Activated CD4-positive, alpha-beta T cell treated with anti-CD3 and anti-CD28 coated beads, Interleukin-2, amount 10 ng/mL, durations not matched to agents 7 days and 5 days (primary cell): ENCODE data around the gene KLHL2. TPM values are rescaled to one million over a fixed set of nuclear protein-coding genes. Genes with fewer than 3 reads are reported as not detected.

ENCODE experiments used
- CTCF ChIA-PET: fragments of 350-600 bp; sonication (Branson Sonifier 250); formaldehyde crosslinking; loops from one replicate; lab custom pipeline; 2021; ENCODE audit warnings: antibody characterized with exemption; lab: Charles Lee
- POLR2A ChIA-PET: fragments of 350-600 bp; sonication (Branson Sonifier 250); formaldehyde crosslinking; loops from one replicate; lab custom pipeline; 2021; ENCODE audit warnings: antibody characterized with exemption; lab: Charles Lee
- DNase-seq: peaks from one replicate; pipeline ENCODE4 v3.0.0-alpha.2; 2020
- H3K27ac Mint-ChIP-seq: one replicate; pipeline ENCODE4 v1.8.0; 2021; ENCODE audit warnings: mild to moderate bottlenecking, moderate library complexity, mixed read lengths
- H3K27me3 Mint-ChIP-seq: one replicate; pipeline ENCODE4 v1.8.0; 2021; ENCODE audit warnings: mixed read lengths
- H3K36me3 Mint-ChIP-seq: one replicate; pipeline ENCODE4 v1.8.0; 2021; ENCODE audit warnings: low read depth, mixed read lengths
- H3K4me1 Mint-ChIP-seq: one replicate; pipeline ENCODE4 v1.8.0; 2021; ENCODE audit warnings: mixed read lengths
- H3K4me3 Mint-ChIP-seq: one replicate; pipeline ENCODE4 v1.8.0; 2021; ENCODE audit warnings: mild to moderate bottlenecking, moderate library complexity, mixed read lengths
- H3K9me3 Mint-ChIP-seq: one replicate; pipeline ENCODE4 v1.8.0; 2021; ENCODE audit warnings: mixed read lengths
- total RNA-seq, 2 experiments: library from RNA; stranded (reverse); gene quantifications; one replicate each; pipeline ENCODE4 v1.2.3, GENCODE V29; 2021

The KLHL2 gene
- total RNA-seq, 2 experiments from 2014 or later = 27.3 to 30.1 TPM

GRCh38 chr4:165309456-165309855, 102.1 kb downstream of the KLHL2 start:
- no peaks in the 10 kb centered on the region for H3K27me3 Mint-ChIP-seq
- CTCF ChIA-PET = interaction anchor here (1.0 to 1.1 kb wide), 2 partner anchors 17 to 41 kb away, joined by 3 read pairs; no protein-coding TSS in a partner anchor
- peaks cover 40% of the 10 kb centered on the region for H3K36me3 Mint-ChIP-seq
- no peak overlapping the region for H3K4me3 Mint-ChIP-seq
- POLR2A ChIA-PET = no interaction called here
- no peaks in the 10 kb centered on the region for H3K9me3 Mint-ChIP-seq
- H3K27ac Mint-ChIP-seq = no peak overlapping the region
- no peaks in the 10 kb centered on the region for H3K4me1 Mint-ChIP-seq
- DNase-seq = no peak

- no peaks in the 10 kb centered on the region for H3K27me3 Mint-ChIP-seq
- peaks cover 43% of the 10 kb centered on the region for H3K36me3 Mint-ChIP-seq
- CTCF ChIA-PET = no interaction called here
- no peaks in the 10 kb centered on the region for H3K4me1 Mint-ChIP-seq
- no peak for DNase-seq
- H3K4me3 Mint-ChIP-seq = no peak overlapping the region
- no peaks in the 10 kb centered on the region for H3K9me3 Mint-ChIP-seq
- POLR2A ChIA-PET = no interaction called here
- H3K27ac Mint-ChIP-seq = no peak overlapping the region
Measured at GRCh38 chr4:165312506-165312905, 105.1 kb downstream of the KLHL2 start.

GRCh38 chr4:165319030-165319429, 111.7 kb downstream of the KLHL2 start:
- DNase-seq = no peak

GRCh38 chr4:165319509-165319908, 112.1 kb downstream of the KLHL2 start:
- POLR2A ChIA-PET = no interaction called here
- Mint-ChIP-seq H3K36me3 (peaks cover 36% of the 10 kb centered on the region), H3K4me1 (no peaks in the 10 kb centered on the region), H3K27me3 (no peaks in the 10 kb centered on the region), H3K9me3 (no peaks in the 10 kb centered on the region), H3K27ac (no peak overlapping the region), H3K4me3 (no peak overlapping the region)
- CTCF ChIA-PET = interaction anchor here (1.0 to 1.1 kb wide), 2 partner anchors 28 to 207 kb away, joined by 3 read pairs; partner anchors contain the start of gene TMEM192
- no peak for DNase-seq

More at GRCh38 chr4:165319030-165319429, 111.7 kb downstream of the KLHL2 start:
- H3K36me3 Mint-ChIP-seq = peaks cover 38% of the 10 kb centered on the region
- no peak overlapping the region for H3K4me3 Mint-ChIP-seq
- H3K27me3 Mint-ChIP-seq = no peaks in the 10 kb centered on the region
- ChIA-PET POLR2A (no interaction called here), CTCF (no interaction called here)
- no peak overlapping the region for H3K27ac Mint-ChIP-seq
- H3K4me1 Mint-ChIP-seq = no peaks in the 10 kb centered on the region
- no peaks in the 10 kb centered on the region for H3K9me3 Mint-ChIP-seq

- no peaks in the 10 kb centered on the region for H3K27me3 Mint-ChIP-seq
- CTCF ChIA-PET = interaction anchor here (2.6 kb wide), 1 partner anchor 193 kb away, joined by 12 read pairs; no protein-coding TSS in a partner anchor
- H3K36me3 Mint-ChIP-seq = peaks cover 27% of the 10 kb centered on the region
- no peak overlapping the region for H3K4me3 Mint-ChIP-seq
- DNase-seq = no peak
- POLR2A ChIA-PET = no interaction called here
- no peak overlapping the region for H3K27ac Mint-ChIP-seq
- no peaks in the 10 kb centered on the region for H3K4me1 Mint-ChIP-seq
- H3K9me3 Mint-ChIP-seq = no peaks in the 10 kb centered on the region
Measured at GRCh38 chr4:165324236-165324917, 117.0 kb downstream of the KLHL2 start.

GRCh38 chr4:165324918-165325304, 117.5 kb downstream of the KLHL2 start:
- peaks cover 23% of the 10 kb centered on the region for H3K36me3 Mint-ChIP-seq
- POLR2A ChIA-PET = no interaction called here
- no peak overlapping the region for H3K27ac Mint-ChIP-seq
- H3K9me3 Mint-ChIP-seq = no peaks in the 10 kb centered on the region
- H3K27me3 Mint-ChIP-seq = no peaks in the 10 kb centered on the region
- CTCF ChIA-PET = interaction anchor here (2.6 kb wide), 1 partner anchor 193 kb away, joined by 12 read pairs; no protein-coding TSS in a partner anchor
- H3K4me3 Mint-ChIP-seq = no peak overlapping the region
- DNase-seq = no peak
- H3K4me1 Mint-ChIP-seq = peaks cover 4% of the 10 kb centered on the region

GRCh38 chr4:165325732-165326512, 118.6 kb downstream of the KLHL2 start:
- ChIA-PET CTCF (interaction anchor here (0.5 to 2.6 kb wide), 2 partner anchors 194 to 228 kb away, joined by 4 to 12 read pairs; no protein-coding TSS in a partner anchor), POLR2A (no interaction called here)
- DNase-seq = no peak
- no peak overlapping the region for H3K4me3 Mint-ChIP-seq
- H3K4me1 Mint-ChIP-seq = peaks cover 11% of the 10 kb centered on the region
- H3K36me3 Mint-ChIP-seq = peaks cover 27% of the 10 kb centered on the region
- H3K27me3 Mint-ChIP-seq = no peaks in the 10 kb centered on the region
- no peaks in the 10 kb centered on the region for H3K9me3 Mint-ChIP-seq
- no peak overlapping the region for H3K27ac Mint-ChIP-seq

GRCh38 chr4:165326831-165327210, 119.5 kb downstream of the KLHL2 start:
- Mint-ChIP-seq H3K27ac (no peak overlapping the region), H3K4me3 (no peak overlapping the region), H3K9me3 (no peaks in the 10 kb centered on the region), H3K4me1 (peaks cover 20% of the 10 kb centered on the region), H3K36me3 (peaks cover 31% of the 10 kb centered on the region), H3K27me3 (no peaks in the 10 kb centered on the region)
- ChIA-PET CTCF (interaction anchor here (0.9 to 1.4 kb wide), 5 partner anchors 10 to 229 kb away, joined by 3 to 4 read pairs (median 4); partner anchors contain the start of gene TMEM192), POLR2A (no interaction called here)
- DNase-seq = peak; percentile 21

GRCh38 chr4:165327211-165328100, 120.1 kb downstream of the KLHL2 start, which contains the start of gene MSMO1:
TSS of gene MSMO1 (plus strand) at chr4:165327669. CDS start at chr4:165333371, 5,702 bp downstream.
- peaks cover 26% of the 10 kb centered on the region for H3K4me1 Mint-ChIP-seq
- no peak within 1 kb of the TSS for H3K27ac Mint-ChIP-seq
- ChIA-PET POLR2A (no interaction called here), CTCF (interaction anchor here (0.8 to 1.4 kb wide), 7 partner anchors 11 to 229 kb away, joined by 3 to 4 read pairs (median 3); partner anchors contain the start of gene TMEM192)
- H3K4me3 Mint-ChIP-seq = no peak within 1 kb of the TSS
- DNase-seq = peak; percentile 99
- H3K9me3 Mint-ChIP-seq = no peaks in the 10 kb centered on the region
- no peaks in the 10 kb centered on the region for H3K27me3 Mint-ChIP-seq
- peaks cover 35% of the 10 kb centered on the region for H3K36me3 Mint-ChIP-seq

GRCh38 chr4:165328101-165328425, 120.7 kb downstream of the KLHL2 start:
- no peaks in the 10 kb centered on the region for H3K9me3 Mint-ChIP-seq
- H3K27me3 Mint-ChIP-seq = no peaks in the 10 kb centered on the region

GRCh38 chr4:165328708-165329107, 121.3 kb downstream of the KLHL2 start:
- ChIA-PET CTCF (interaction anchor here (1.2 kb wide), 1 partner anchor 198 kb away, joined by 3 read pairs; no protein-coding TSS in a partner anchor), POLR2A (no interaction called here)
- Mint-ChIP-seq H3K4me1 (peaks cover 31% of the 10 kb centered on the region), H3K27me3 (no peaks in the 10 kb centered on the region), H3K36me3 (peaks cover 35% of the 10 kb centered on the region), H3K9me3 (no peaks in the 10 kb centered on the region), H3K4me3 (no peak overlapping the region), H3K27ac (no peak overlapping the region)
- no peak for DNase-seq

More at GRCh38 chr4:165328101-165328425, 120.7 kb downstream of the KLHL2 start:
- H3K4me1 Mint-ChIP-seq = peaks cover 31% of the 10 kb centered on the region
- peaks cover 38% of the 10 kb centered on the region for H3K36me3 Mint-ChIP-seq
- H3K27ac Mint-ChIP-seq = no peak overlapping the region
- H3K4me3 Mint-ChIP-seq = no peak overlapping the region
- ChIA-PET CTCF (interaction anchor here (1.2 kb wide), 1 partner anchor 197 kb away, joined by 3 read pairs; no protein-coding TSS in a partner anchor), POLR2A (no interaction called here)
- DNase-seq = peak; percentile 7

GRCh38 chr4:165330071-165330470, 122.7 kb downstream of the KLHL2 start:
- DNase-seq = no peak
- H3K36me3 Mint-ChIP-seq = peaks cover 37% of the 10 kb centered on the region
- H3K27me3 Mint-ChIP-seq = no peaks in the 10 kb centered on the region
- H3K27ac Mint-ChIP-seq = no peak overlapping the region
- H3K4me1 Mint-ChIP-seq = peaks cover 35% of the 10 kb centered on the region
- peak overlapping the region; percentile 45 for H3K4me3 Mint-ChIP-seq
- H3K9me3 Mint-ChIP-seq = no peaks in the 10 kb centered on the region
- ChIA-PET CTCF (interaction anchor here (0.6 to 1.3 kb wide), 4 partner anchors 14 to 129 kb away, joined by 4 read pairs; no protein-coding TSS in a partner anchor), POLR2A (no interaction called here)
